K562 (cell line): ENCODE results near the gene STUB1. TPM values are rescaled to one million over a fixed set of nuclear protein-coding genes. Genes with fewer than 3 reads are reported as not detected.

Experiments used
- BCOR ChIP-seq: fragments of 450-650 bp; IDR thresholded peaks from 2 replicates; pipeline ENCODE4 v1.6.1; 2016
- CBFA2T2 ChIP-seq: fragments of 450-650 bp; conservative IDR thresholded peaks from 2 replicates; pipeline ENCODE4 v1.6.1; 2017; ENCODE audit warnings: mild to moderate bottlenecking
- CBX1 ChIP-seq: sonication (generic); IDR thresholded peaks from 2 replicates; pipeline ENCODE4 v1.6.1; 2016; ENCODE audit warnings: antibody characterized with exemption, low read depth, mild to moderate bottlenecking
- CBX8 ChIP-seq: fragments of 200-600 bp; sonication (generic); IDR thresholded peaks from 2 replicates; pipeline ENCODE4 v1.6.1; 2012; ENCODE audit warnings: borderline replicate concordance, mixed run types, low read depth, mild to moderate bottlenecking, moderate library complexity, mixed read lengths, low read length, control low read depth, inconsistent platforms; ENCODE audit not compliant: poor library complexity, severe bottlenecking; ENCODE audit errors: extremely low read depth
- CSDE1 ChIP-seq, 2 experiments: fragments of 450-650 bp; IDR thresholded peaks; 2 replicates each; pipeline ENCODE4 v1.6.1; 2016; ENCODE audit warnings: mild to moderate bottlenecking in 1 of 2
- ETV1 ChIP-seq: fragments of 450-650 bp; conservative IDR thresholded peaks from 2 replicates; pipeline ENCODE4 v1.6.1; 2016; ENCODE audit warnings: missing genetic modification characterization, control low read depth, low read depth, missing compliant biosample characterization
- GATAD2B ChIP-seq: fragments of 450-650 bp; IDR thresholded peaks from 2 replicates; pipeline ENCODE4 v1.6.1; 2017; ENCODE audit warnings: mild to moderate bottlenecking, borderline replicate concordance
- POLR2A ChIP-seq: fragments of 450-650 bp; conservative IDR thresholded peaks from 2 replicates; pipeline ENCODE4 v1.6.1; 2016
- SIN3B ChIP-seq: fragments of 450-650 bp; IDR thresholded peaks from 2 replicates; pipeline ENCODE4 v1.6.1; 2017; ENCODE audit warnings: low read depth, mild to moderate bottlenecking, moderate library complexity
- SLC30A9 ChIP-seq: fragments of 250-450 bp; sonication (Bioruptor Pico); IDR thresholded peaks from 2 replicates; pipeline ENCODE4 v1.8.0; 2022; ENCODE audit warnings: mild to moderate bottlenecking, moderate library complexity
- TAL1 ChIP-seq: fragments of 450-650 bp; IDR thresholded peaks from 2 replicates; pipeline ENCODE4 v1.6.1; 2016; ENCODE audit warnings: mild to moderate bottlenecking
- TARDBP ChIP-seq: fragments of 450-650 bp; IDR thresholded peaks from 2 replicates; pipeline ENCODE4 v1.6.1; 2016
- ZEB2 ChIP-seq: fragments of 450-650 bp; IDR thresholded peaks from 2 replicates; pipeline ENCODE4 v1.6.1; 2016
- ZNF785 ChIP-seq: fragments of 250-450 bp; sonication (Bioruptor Pico); IDR thresholded peaks from 2 replicates; pipeline ENCODE4 v1.4.0; 2020; ENCODE audit warnings: mild to moderate bottlenecking
- polyA plus RNA-seq, 8 experiments: library from polyadenylated mRNA; depleted of rRNA in 4 of 8; stranded (reverse) in 5 of 8; unstranded in 3 of 8; fragments of >200 nt; fragmentation: Nextera tagmentation in 2 of 8; fragmentation: Illumina TruSeq in 1 of 8; extraction: Ambion mirVana in 2 of 8; extraction: Trizol in 1 of 8; gene quantifications; 2 replicates each; pipeline versions ENCODE4 v1.2.1 to v1.2.3, GENCODE V29; 2011 to 2014; ENCODE audit warnings: inconsistent platforms in 1 of 8, missing spikeins in 1 of 8
- total RNA-seq, 7 experiments: library from RNA; depleted of rRNA in 6 of 7; stranded (reverse); fragments of >200 nt in 6 of 7; fragmentation: Illumina TruSeq in 2 of 7; extraction: Trizol in 2 of 7; gene quantifications; 2 replicates each; pipeline versions ENCODE4 v1.2.1 to v1.2.3, GENCODE V29; 2011 to 2021; ENCODE audit warnings: low replicate concordance in 1 of 7
- TF ChIP-seq, protein P1 (sequence below): fragments of 250-450 bp; sonication (Bioruptor Pico); IDR thresholded peaks from 2 replicates; pipeline ENCODE4 v1.8.0; 2021; ENCODE audit warnings: moderate library complexity, mild to moderate bottlenecking, inconsistent platforms
- TF ChIP-seq, protein P2 (sequence below): fragments of 250-450 bp; sonication (Bioruptor Pico); IDR thresholded peaks from 2 replicates; pipeline ENCODE4 v1.5.1; 2021; ENCODE audit warnings: mild to moderate bottlenecking
- TF ChIP-seq, protein P3 (sequence below): sonication (generic); formaldehyde crosslinking; IDR thresholded peaks from 2 replicates; pipeline ENCODE4 v1.8.0; 2022; ENCODE audit warnings: missing genetic modification reagents, mild to moderate bottlenecking, borderline replicate concordance
- TF ChIP-seq, protein P4 (sequence below), 3 experiments: fragments of 200-800 bp in 1 of 3; fragments of 250-450 bp in 1 of 3; fragments of 450-650 bp in 1 of 3; sonication (Bioruptor Pico) in 1 of 3; sonication (Bioruptor generic) in 1 of 3; formaldehyde crosslinking in 1 of 3; IDR thresholded peaks; 2 replicates each; pipeline versions ENCODE4 v1.6.1 to v1.8.0; 2016 to 2022; ENCODE audit warnings: mild to moderate bottlenecking in 2 of 3, missing genetic modification characterization in 2 of 3, missing compliant biosample characterization in 1 of 3, moderate library complexity in 1 of 3
- TF ChIP-seq, protein P5 (sequence below): fragments of 450-650 bp; IDR thresholded peaks from 2 replicates; pipeline ENCODE4 v1.6.1; 2016

STUB1 gene
- total and polyA plus RNA-seq, 9 of the 15 experiments (the other 6 are each of a cell fraction or from before 2014, with no cell fraction given), result 10.6 to 251 (median 152) TPM

DNA sequence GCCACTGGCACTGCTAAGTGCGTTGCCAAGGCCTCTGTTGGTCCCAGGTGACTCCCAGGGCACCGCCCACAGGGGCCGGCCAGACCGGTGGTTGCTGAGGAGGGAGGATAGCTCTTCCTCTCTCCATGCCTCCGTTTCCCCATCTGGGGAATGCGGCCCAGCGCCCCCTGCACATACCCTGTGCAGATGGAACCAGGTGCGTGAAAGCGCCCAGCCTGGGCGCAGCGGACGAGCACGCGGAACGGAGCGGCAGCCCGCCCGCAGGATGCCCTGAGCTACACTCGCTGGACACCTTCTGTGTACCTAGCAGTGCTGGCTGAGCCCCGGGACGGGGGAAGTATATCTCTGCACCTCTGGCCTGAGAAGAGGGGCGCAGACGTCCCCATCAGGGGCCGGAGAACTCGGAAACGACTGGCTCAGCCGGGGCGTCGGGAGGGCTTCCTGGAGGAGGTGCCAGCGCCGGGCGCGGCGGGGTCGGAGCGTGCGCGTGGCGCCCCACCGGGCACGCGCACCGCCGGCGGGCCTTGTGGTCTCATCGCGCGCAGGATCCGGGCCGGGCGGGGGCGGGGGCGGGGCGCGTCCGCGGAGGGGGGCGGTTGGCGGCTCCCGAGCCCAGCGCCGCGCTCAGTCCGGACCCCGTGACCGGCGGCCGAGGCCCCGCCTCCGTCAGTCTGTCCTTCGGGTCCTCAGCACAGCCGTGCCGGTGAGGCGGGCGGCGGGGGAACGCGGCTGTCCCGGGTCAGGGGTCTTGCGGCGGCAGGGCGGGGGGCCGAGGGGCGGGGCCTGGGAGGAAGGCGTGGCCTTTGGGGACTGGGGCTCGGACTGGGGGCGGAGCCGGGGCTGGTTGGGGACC, 46.5 kb downstream of the STUB1 start, which contains the start of the genes CCDC78 and HAGHL (continued):
- TF ChIP-seq, protein P1, sequence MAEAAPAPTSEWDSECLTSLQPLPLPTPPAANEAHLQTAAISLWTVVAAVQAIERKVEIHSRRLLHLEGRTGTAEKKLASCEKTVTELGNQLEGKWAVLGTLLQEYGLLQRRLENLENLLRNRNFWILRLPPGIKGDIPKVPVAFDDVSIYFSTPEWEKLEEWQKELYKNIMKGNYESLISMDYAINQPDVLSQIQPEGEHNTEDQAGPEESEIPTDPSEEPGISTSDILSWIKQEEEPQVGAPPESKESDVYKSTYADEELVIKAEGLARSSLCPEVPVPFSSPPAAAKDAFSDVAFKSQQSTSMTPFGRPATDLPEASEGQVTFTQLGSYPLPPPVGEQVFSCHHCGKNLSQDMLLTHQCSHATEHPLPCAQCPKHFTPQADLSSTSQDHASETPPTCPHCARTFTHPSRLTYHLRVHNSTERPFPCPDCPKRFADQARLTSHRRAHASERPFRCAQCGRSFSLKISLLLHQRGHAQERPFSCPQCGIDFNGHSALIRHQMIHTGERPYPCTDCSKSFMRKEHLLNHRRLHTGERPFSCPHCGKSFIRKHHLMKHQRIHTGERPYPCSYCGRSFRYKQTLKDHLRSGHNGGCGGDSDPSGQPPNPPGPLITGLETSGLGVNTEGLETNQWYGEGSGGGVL (CRISPR knock-in tag), result no peak
- TF ChIP-seq CBFA2T2 (no peak), ZNF785 (no peak), CBX8 (no peak), CBX1 (peak; percentile 76; the same call in 1 of the 2 replicates), TARDBP (no peak), TAL1 (no peak), CSDE1 (IDR thresholded peaks at IDR 0.05) (no peak), SIN3B (no peak), GATAD2B (no peak), ETV1 (tag) (no peak), BCOR (peak; percentile 70; the same call in 1 of the 2 replicates), ZEB2 (no peak), POLR2A (peak; percentile 15; the same call in 1 of the 2 replicates), SLC30A9 (CRISPR knock-in tag) (no peak)
- TF ChIP-seq, protein P2, sequence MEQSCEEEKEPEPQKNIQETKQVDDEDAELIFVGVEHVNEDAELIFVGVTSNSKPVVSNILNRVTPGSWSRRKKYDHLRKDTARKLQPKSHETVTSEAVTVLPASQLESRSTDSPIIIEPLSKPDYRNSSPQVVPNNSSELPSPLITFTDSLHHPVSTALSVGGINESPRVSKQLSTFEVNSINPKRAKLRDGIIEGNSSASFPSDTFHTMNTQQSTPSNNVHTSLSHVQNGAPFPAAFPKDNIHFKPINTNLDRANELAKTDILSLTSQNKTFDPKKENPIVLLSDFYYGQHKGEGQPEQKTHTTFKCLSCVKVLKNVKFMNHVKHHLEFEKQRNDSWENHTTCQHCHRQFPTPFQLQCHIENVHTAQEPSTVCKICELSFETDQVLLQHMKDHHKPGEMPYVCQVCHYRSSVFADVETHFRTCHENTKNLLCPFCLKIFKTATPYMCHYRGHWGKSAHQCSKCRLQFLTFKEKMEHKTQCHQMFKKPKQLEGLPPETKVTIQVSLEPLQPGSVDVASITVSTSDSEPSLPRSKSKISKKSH, result no peak
- TF ChIP-seq, protein P3, sequence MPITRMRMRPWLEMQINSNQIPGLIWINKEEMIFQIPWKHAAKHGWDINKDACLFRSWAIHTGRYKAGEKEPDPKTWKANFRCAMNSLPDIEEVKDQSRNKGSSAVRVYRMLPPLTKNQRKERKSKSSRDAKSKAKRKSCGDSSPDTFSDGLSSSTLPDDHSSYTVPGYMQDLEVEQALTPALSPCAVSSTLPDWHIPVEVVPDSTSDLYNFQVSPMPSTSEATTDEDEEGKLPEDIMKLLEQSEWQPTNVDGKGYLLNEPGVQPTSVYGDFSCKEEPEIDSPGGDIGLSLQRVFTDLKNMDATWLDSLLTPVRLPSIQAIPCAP (CRISPR knock-in tag), result no peak
- TF ChIP-seq, protein P4, sequence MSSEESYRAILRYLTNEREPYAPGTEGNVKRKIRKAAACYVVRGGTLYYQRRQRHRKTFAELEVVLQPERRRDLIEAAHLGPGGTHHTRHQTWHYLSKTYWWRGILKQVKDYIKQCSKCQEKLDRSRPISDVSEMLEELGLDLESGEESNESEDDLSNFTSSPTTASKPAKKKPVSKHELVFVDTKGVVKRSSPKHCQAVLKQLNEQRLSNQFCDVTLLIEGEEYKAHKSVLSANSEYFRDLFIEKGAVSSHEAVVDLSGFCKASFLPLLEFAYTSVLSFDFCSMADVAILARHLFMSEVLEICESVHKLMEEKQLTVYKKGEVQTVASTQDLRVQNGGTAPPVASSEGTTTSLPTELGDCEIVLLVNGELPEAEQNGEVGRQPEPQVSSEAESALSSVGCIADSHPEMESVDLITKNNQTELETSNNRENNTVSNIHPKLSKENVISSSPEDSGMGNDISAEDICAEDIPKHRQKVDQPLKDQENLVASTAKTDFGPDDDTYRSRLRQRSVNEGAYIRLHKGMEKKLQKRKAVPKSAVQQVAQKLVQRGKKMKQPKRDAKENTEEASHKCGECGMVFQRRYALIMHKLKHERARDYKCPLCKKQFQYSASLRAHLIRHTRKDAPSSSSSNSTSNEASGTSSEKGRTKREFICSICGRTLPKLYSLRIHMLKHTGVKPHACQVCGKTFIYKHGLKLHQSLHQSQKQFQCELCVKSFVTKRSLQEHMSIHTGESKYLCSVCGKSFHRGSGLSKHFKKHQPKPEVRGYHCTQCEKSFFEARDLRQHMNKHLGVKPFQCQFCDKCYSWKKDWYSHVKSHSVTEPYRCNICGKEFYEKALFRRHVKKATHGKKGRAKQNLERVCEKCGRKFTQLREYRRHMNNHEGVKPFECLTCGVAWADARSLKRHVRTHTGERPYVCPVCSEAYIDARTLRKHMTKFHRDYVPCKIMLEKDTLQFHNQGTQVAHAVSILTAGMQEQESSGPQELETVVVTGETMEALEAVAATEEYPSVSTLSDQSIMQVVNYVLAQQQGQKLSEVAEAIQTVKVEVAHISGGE (CRISPR knock-in tag; IDR thresholded peaks at IDR 0.05), result peak in 1 of 3 experiments; percentile 55; a peak in 1 of 6 replicates
- TF ChIP-seq, protein P5, sequence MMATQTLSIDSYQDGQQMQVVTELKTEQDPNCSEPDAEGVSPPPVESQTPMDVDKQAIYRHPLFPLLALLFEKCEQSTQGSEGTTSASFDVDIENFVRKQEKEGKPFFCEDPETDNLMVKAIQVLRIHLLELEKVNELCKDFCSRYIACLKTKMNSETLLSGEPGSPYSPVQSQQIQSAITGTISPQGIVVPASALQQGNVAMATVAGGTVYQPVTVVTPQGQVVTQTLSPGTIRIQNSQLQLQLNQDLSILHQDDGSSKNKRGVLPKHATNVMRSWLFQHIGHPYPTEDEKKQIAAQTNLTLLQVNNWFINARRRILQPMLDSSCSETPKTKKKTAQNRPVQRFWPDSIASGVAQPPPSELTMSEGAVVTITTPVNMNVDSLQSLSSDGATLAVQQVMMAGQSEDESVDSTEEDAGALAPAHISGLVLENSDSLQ, result no peak
